Calu3 (cell line): ENCODE data around the gene KRT33B. TPM values are rescaled to one million over a fixed set of nuclear protein-coding genes. Genes with fewer than 3 reads are reported as not detected.

ENCODE experiments used
- BruUV-seq: library from RNA; stranded (reverse); fragments of 400-500 nt; replicated peaks from 2 replicates; lab custom pipeline; 2021; lab: Mats Ljungman, UMichigan
- CTCF ChIA-PET: fragments of 300-600 bp; sonication (Branson Sonifier 250); formaldehyde crosslinking; loops from one replicate; lab custom pipeline; 2022; ENCODE audit warnings: antibody characterized with exemption; lab: Charles Lee
- DNase-seq: peaks from one replicate; pipeline ENCODE4 v3.0.0; 2022
- H3K27ac Mint-ChIP-seq: one replicate; pipeline ENCODE4 v1.8.0; 2022; ENCODE audit warnings: mixed read lengths; ENCODE audit not compliant: unreplicated experiment
- H3K27me3 Mint-ChIP-seq: one replicate; pipeline ENCODE4 v1.8.0; 2022; ENCODE audit warnings: mixed read lengths; ENCODE audit not compliant: unreplicated experiment
- H3K36me3 Mint-ChIP-seq: one replicate; pipeline ENCODE4 v1.8.0; 2022; ENCODE audit warnings: mild to moderate bottlenecking, moderate library complexity, mixed read lengths; ENCODE audit not compliant: insufficient read depth, unreplicated experiment
- H3K4me1 Mint-ChIP-seq: one replicate; pipeline ENCODE4 v1.8.0; 2022; ENCODE audit warnings: mild to moderate bottlenecking, low read depth, mixed read lengths; ENCODE audit not compliant: unreplicated experiment
- H3K4me3 Mint-ChIP-seq: one replicate; pipeline ENCODE4 v1.8.0; 2022; ENCODE audit warnings: mild to moderate bottlenecking, low read depth, moderate library complexity, mixed read lengths; ENCODE audit not compliant: unreplicated experiment
- H3K9me3 Mint-ChIP-seq: one replicate; pipeline ENCODE4 v1.8.0; 2022; ENCODE audit warnings: low read depth, mixed read lengths; ENCODE audit not compliant: unreplicated experiment
- intact Hi-C: fragments of 100-400 bp; cut with micrococcal nuclease; formaldehyde crosslinking; loops from one replicate; pipeline ENCODE4 v1.10.0; 2022; ENCODE audit not compliant: unreplicated experiment
- total RNA-seq: library from RNA; stranded (reverse); gene quantifications from 2 replicates; pipeline ENCODE4 v1.2.3, GENCODE V29; 2022
- TF ChIP-seq, protein P1 (sequence below): fragments of 200-600 bp; IDR thresholded peaks from one replicate; pipeline ENCODE4 v1.8.0; 2022; ENCODE audit warnings: antibody characterized with exemption; ENCODE audit not compliant: unreplicated experiment

The KRT33B gene
- total RNA-seq, 1 experiment from 2014 or later, result not detected

DNA sequence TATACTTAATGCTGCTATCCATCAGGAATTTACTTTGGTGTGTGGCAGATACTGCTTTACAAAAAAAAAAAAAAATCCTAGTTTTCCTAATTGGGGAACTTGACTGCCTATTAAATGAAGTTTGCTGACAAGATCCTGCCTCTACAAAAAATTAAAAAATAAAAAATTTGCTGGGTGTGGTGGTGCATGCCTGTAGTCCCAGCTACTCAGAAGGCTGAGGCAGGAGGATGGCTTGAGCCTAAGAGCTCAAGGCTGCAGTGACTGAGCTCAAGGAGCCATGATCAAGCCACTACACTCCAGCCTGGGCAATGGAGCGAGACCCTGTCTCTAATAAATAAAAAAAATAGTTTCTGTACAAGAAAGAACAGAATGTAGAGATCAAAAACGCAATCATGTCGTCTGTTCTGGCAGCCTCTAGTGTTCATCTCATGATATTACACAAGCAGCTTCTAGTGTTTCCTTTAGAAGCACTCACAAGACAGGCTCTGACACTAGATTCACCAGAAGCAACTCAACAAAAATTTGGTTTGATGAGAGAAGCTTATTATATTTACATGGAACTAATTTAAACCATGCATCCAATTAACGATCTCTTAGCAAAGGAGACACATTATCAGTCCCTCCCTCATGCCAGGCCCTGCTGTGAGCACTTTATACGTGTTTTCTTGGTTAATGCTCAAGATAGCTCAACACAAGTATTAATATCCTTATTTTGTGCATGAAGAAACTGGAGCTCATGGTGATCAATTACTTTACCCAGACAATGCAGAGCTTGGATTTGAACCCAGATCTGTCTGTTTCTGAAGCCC, 47.3 kb downstream of the KRT33B start:
- peaks cover 23% of the 10 kb centered on the region for H3K4me1 Mint-ChIP-seq
- no peaks in the 10 kb centered on the region for H3K36me3 Mint-ChIP-seq
- TF ChIP-seq, protein P1, sequence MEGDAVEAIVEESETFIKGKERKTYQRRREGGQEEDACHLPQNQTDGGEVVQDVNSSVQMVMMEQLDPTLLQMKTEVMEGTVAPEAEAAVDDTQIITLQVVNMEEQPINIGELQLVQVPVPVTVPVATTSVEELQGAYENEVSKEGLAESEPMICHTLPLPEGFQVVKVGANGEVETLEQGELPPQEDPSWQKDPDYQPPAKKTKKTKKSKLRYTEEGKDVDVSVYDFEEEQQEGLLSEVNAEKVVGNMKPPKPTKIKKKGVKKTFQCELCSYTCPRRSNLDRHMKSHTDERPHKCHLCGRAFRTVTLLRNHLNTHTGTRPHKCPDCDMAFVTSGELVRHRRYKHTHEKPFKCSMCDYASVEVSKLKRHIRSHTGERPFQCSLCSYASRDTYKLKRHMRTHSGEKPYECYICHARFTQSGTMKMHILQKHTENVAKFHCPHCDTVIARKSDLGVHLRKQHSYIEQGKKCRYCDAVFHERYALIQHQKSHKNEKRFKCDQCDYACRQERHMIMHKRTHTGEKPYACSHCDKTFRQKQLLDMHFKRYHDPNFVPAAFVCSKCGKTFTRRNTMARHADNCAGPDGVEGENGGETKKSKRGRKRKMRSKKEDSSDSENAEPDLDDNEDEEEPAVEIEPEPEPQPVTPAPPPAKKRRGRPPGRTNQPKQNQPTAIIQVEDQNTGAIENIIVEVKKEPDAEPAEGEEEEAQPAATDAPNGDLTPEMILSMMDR, result peak; percentile 80
- H3K9me3 Mint-ChIP-seq, result peaks cover 3% of the 10 kb centered on the region
- CTCF ChIA-PET, result interaction anchor here (0.6 to 3.5 kb wide), 30 partner anchors 10 to 1700 kb away, joined by 3 to 26 read pairs (median 4); partner anchors contain the start of genes KRT23, KRTAP2-3 and VAT1
- no peak overlapping the region for H3K4me3 Mint-ChIP-seq
- intact Hi-C loops, result loop anchor here (1.0 to 10.0 kb wide), 4 partner anchors 262 to 518 kb away; partner anchors contain the start of gene KRTAP2-3
- H3K27me3 Mint-ChIP-seq, result no peaks in the 10 kb centered on the region
- no TSS peak for BruUV-seq
- no peak overlapping the region for H3K27ac Mint-ChIP-seq
- no peak for DNase-seq

DNA sequence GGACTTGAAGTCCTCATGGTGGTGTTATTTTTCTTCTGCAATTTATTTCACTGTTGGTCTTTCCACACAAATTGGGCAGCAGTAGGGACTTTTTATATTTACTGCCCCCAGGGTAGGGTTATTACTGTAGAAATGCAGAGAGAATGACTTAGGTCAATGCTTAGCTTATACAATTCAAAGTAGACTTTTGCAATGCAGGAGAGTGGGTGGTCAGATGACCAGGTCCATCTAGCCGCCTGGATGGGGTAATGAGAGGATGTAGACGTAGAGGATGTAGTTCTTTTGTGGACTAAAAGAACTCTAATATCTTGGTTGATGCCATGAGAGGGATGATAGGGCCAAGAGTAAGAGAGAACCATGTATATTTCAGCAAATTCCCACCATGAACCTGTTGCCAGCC, 51.4 kb downstream of the KRT33B start:
- Mint-ChIP-seq H3K4me3 (no peak overlapping the region), H3K27ac (no peak overlapping the region), H3K4me1 (peaks cover 11% of the 10 kb centered on the region), H3K27me3 (no peaks in the 10 kb centered on the region), H3K36me3 (no peaks in the 10 kb centered on the region), H3K9me3 (peaks cover 3% of the 10 kb centered on the region)
- TF ChIP-seq, protein P1, result no peak
- DNase-seq, result no peak
- no TSS peak for BruUV-seq
- intact Hi-C loops, result no loop called here
- CTCF ChIA-PET, result no interaction called here

DNA sequence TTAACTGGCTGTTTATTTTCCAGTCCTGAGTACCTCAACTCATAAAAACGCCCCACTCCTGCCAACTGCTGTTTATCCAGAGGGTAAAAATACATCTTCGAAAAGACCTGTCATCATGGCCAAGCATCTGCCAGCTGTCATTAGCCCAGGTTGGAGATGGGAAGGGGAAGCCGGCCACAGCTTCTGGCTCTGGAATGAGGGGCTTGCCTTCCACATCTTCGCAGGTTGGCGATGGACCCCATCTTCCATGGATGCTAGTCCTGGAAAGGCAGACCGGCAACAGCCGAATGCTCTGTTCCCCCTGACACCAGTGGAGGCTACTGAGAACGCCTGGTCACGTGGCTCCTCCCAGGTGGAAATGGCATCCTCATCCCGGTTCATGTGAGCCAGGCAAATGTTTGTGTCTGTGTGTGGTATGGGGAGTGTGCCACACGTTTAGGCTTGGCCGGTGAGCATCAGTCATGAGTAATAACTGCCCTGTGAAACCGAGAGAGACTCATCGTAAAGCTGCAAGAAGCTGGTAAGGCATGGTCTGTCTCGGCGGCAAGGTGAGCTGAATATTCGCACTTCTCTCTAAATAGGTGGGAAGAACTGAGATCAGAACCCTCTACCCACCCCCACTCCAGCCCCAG, 53.7 kb downstream of the KRT33B start:
- H3K4me1 Mint-ChIP-seq, result no peaks in the 10 kb centered on the region
- intact Hi-C loops, result no loop called here
- H3K27ac Mint-ChIP-seq, result no peak overlapping the region
- DNase-seq, result no peak
- no TSS peak for BruUV-seq
- H3K36me3 Mint-ChIP-seq, result no peaks in the 10 kb centered on the region
- no peaks in the 10 kb centered on the region for H3K27me3 Mint-ChIP-seq
- TF ChIP-seq, protein P1, result no peak
- no peak overlapping the region for H3K4me3 Mint-ChIP-seq
- peaks cover 3% of the 10 kb centered on the region for H3K9me3 Mint-ChIP-seq
- CTCF ChIA-PET, result no interaction called here

DNA sequence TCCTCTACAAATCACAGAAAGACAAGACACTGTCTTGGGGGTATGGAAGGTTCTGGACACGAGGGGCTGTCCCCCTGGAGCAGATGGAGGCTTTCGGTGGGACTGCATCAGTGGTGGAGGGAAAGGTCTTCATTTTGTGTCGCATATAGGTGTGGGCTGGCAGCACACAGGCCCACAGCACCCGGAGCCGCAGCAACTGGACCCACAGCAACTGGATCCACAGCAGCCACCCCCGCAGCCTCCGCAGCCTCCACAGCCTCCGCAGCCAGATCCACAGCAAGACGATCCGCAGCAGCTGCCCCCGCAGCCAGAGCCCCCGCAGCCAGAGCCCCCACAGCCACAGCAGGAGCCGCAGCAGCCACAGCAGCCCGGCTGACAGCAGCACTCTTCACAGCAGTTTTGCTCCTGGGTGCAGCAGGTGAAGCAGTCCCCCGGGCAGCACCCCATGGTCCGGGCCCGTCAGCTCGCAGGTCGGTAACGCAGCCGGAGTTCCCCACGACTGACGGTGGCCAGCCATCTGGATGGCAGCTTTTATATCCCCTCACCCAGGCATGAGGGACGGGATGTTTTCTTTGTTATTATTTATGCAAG, 54.3 kb downstream of the KRT33B start, which contains the start of gene KRTAP17-1:
Gene KRTAP17-1 (minus strand): TSS at position 507 of the 591 bp plus-strand sequence. CDS start 60 bp downstream, at position 447.
- intact Hi-C loops, result no loop called here
- H3K27me3 Mint-ChIP-seq, result no peaks in the 10 kb centered on the region
- no peaks in the 10 kb centered on the region for H3K4me1 Mint-ChIP-seq
- no peaks in the 10 kb centered on the region for H3K36me3 Mint-ChIP-seq
- no peak within 1 kb of the TSS for H3K4me3 Mint-ChIP-seq
- H3K27ac Mint-ChIP-seq, result no peak within 1 kb of the TSS
- no peak for DNase-seq
- CTCF ChIA-PET, result no interaction called here
- H3K9me3 Mint-ChIP-seq, result no peaks in the 10 kb centered on the region
- BruUV-seq, result no TSS peak
- TF ChIP-seq, protein P1, result no peak
